DOHH2 (cell line): ENCODE measurements around the gene FEM1C.

Experiments
- H3F3A ChIP-seq: fragments of 200-600 bp; sonication (generic), shearing (Covaris generic); 2 replicates; pipeline ENCODE4 v1.6.0; 2016; ENCODE audit warnings: antibody characterized with exemption, mild to moderate bottlenecking; ENCODE audit not compliant: control insufficient read depth, insufficient read depth
- H3K27ac ChIP-seq: fragments of 200-600 bp; sonication (generic); 2 replicates; pipeline ENCODE4 v1.5.1; 2014; ENCODE audit warnings: low read depth, mild to moderate bottlenecking, low read length, moderate library complexity
- H3K27me3 ChIP-seq: fragments of 200-600 bp; sonication (generic); 2 replicates; pipeline ENCODE4 v1.6.1; 2014; ENCODE audit warnings: mild to moderate bottlenecking, low read length, mixed read lengths; ENCODE audit not compliant: control insufficient read depth
- H3K36me3 ChIP-seq: fragments of 200-600 bp; sonication (generic); 2 replicates; pipeline ENCODE4 v1.6.1; 2014; ENCODE audit warnings: mild to moderate bottlenecking, low read length, moderate library complexity, mixed read lengths; ENCODE audit not compliant: control insufficient read depth
- H3K4me1 ChIP-seq: fragments of 200-600 bp; sonication (generic); 2 replicates; pipeline ENCODE4 v1.6.1; 2014; ENCODE audit warnings: mild to moderate bottlenecking, low read length, mixed read lengths; ENCODE audit not compliant: control insufficient read depth
- H3K4me2 ChIP-seq: fragments of 200-600 bp; sonication (generic); 2 replicates; pipeline ENCODE4 v1.6.0; 2014; ENCODE audit warnings: mild to moderate bottlenecking, low read length, moderate library complexity
- H3K4me3 ChIP-seq: fragments of 200-600 bp; sonication (generic); 2 replicates; pipeline ENCODE4 v1.5.1; 2014; ENCODE audit warnings: mild to moderate bottlenecking, low read length, mixed read lengths
- H3K79me2 ChIP-seq: fragments of 200-600 bp; sonication (generic); 2 replicates; pipeline ENCODE4 v1.6.1; 2014; ENCODE audit warnings: mild to moderate bottlenecking, low read length, mixed read lengths; ENCODE audit not compliant: control insufficient read depth
- H3K9me2 ChIP-seq: fragments of 200-600 bp; sonication (generic); replicated peaks from 2 replicates; pipeline ENCODE4 v1.6.1; 2014; ENCODE audit warnings: mild to moderate bottlenecking, low read length, mixed read lengths; ENCODE audit not compliant: control insufficient read depth
- H3K9me3 ChIP-seq: fragments of 200-600 bp; sonication (generic); 2 replicates; pipeline ENCODE4 v1.6.1; 2014; ENCODE audit warnings: antibody characterized with exemption, low read length, mixed read lengths; ENCODE audit not compliant: control insufficient read depth, insufficient read depth
- H4K20me1 ChIP-seq: fragments of 200-600 bp; sonication (generic); 2 replicates; pipeline ENCODE4 v1.6.0; 2014; ENCODE audit warnings: low read depth, mild to moderate bottlenecking, antibody characterized with exemption, low read length, moderate library complexity; ENCODE audit not compliant: control insufficient read depth, insufficient read depth
- CTCF ChIP-seq: fragments of 200-600 bp; sonication (generic); IDR thresholded peaks from one replicate; pipeline ENCODE4 v1.5.1; 2014; ENCODE audit warnings: antibody characterized with exemption, mild to moderate bottlenecking, low read depth, low read length; ENCODE audit not compliant: poor library complexity, severe bottlenecking
- EZH2phosphoT487 ChIP-seq: fragments of 200-600 bp; sonication (generic); IDR thresholded peaks from 2 replicates; pipeline ENCODE4 v1.6.1; 2017; ENCODE audit warnings: borderline replicate concordance, mild to moderate bottlenecking, antibody characterized with exemption, low read length, moderate library complexity, mixed read lengths

Gene FEM1C

GRCh38 chr5:115544436-115545350, at the start of gene FEM1C:
Gene FEM1C (minus strand): TSS chr5:115544775. CDS start chr5:115543493, 1,282 bp downstream.
- H3K79me2 ChIP-seq, result peaks cover 48% of the 10 kb centered on the region

GRCh38 chr5:115589043-115589442, 44.5 kb upstream of the FEM1C start:
- H3K4me2 ChIP-seq, result no peak overlapping the region
- no peak overlapping the region for H3K27ac ChIP-seq
- H4K20me1 ChIP-seq, result no peaks in the 10 kb centered on the region

More at GRCh38 chr5:115544436-115545350, at the start of gene FEM1C:
- Histone ChIP-seq H3F3A (peaks cover 2% of the 10 kb centered on the region; the same call in 1 of the 2 replicates), H3K4me1 (peaks cover 38% of the 10 kb centered on the region), H3K27ac (peak within 1 kb of the TSS; percentile 83), H3K36me3 (peaks cover 51% of the 10 kb centered on the region), H3K27me3 (no peaks in the 10 kb centered on the region), H3K4me3 (peak within 1 kb of the TSS; percentile 94), H3K9me3 (peaks cover 21% of the 10 kb centered on the region), H3K9me2 (no peaks in the 10 kb centered on the region), H4K20me1 (peaks cover 26% of the 10 kb centered on the region), H3K4me2 (peak within 1 kb of the TSS; percentile 91)
- TF ChIP-seq CTCF, result no peak
- no peak for TF ChIP-seq EZH2phosphoT487

GRCh38 chr5:115588640-115589039, 44.1 kb upstream of the FEM1C start:
- Histone ChIP-seq H4K20me1 (no peaks in the 10 kb centered on the region), H3K36me3 (no peaks in the 10 kb centered on the region), H3K27ac (no peak overlapping the region), H3K27me3 (no peaks in the 10 kb centered on the region), H3K4me1 (no peaks in the 10 kb centered on the region), H3K79me2 (no peaks in the 10 kb centered on the region), H3K4me2 (no peak overlapping the region), H3K9me3 (no peaks in the 10 kb centered on the region), H3K9me2 (no peaks in the 10 kb centered on the region), H3F3A (no peaks in the 10 kb centered on the region), H3K4me3 (no peak overlapping the region)
- TF ChIP-seq EZH2phosphoT487, result no peak
- no peak for TF ChIP-seq CTCF

More at GRCh38 chr5:115589043-115589442, 44.5 kb upstream of the FEM1C start:
- H3K27me3 ChIP-seq, result no peaks in the 10 kb centered on the region
- no peak overlapping the region for H3K4me3 ChIP-seq
- H3F3A ChIP-seq, result no peaks in the 10 kb centered on the region
- no peaks in the 10 kb centered on the region for H3K36me3 ChIP-seq
- no peaks in the 10 kb centered on the region for H3K9me2 ChIP-seq
- H3K9me3 ChIP-seq, result no peaks in the 10 kb centered on the region
- no peaks in the 10 kb centered on the region for H3K4me1 ChIP-seq
- TF ChIP-seq EZH2phosphoT487, result no peak
- no peak for TF ChIP-seq CTCF
- no peaks in the 10 kb centered on the region for H3K79me2 ChIP-seq
